GM12875 (cell line): Measurements from ENCODE around the gene ARHGAP27.
"Not testable (repeated sequence)": the region's sequence is repeated elsewhere in the genome, so short reads cannot be mapped to it uniquely, and the experiment has no call there.

Source experiments
- H3K4me3 ChIP-seq: one replicate; pipeline ENCODE4 v1.5.1; 2011; ENCODE audit warnings: low read depth, low read length, control low read depth
- TF ChIP-seq, protein P1 (sequence below): IDR thresholded peaks from 2 replicates; pipeline ENCODE4 v1.5.1; 2011; ENCODE audit warnings: low read depth, mild to moderate bottlenecking, control low read depth, inconsistent platforms, low read length, moderate library complexity, borderline replicate concordance; ENCODE audit not compliant: insufficient read depth

The ARHGAP27 gene

DNA sequence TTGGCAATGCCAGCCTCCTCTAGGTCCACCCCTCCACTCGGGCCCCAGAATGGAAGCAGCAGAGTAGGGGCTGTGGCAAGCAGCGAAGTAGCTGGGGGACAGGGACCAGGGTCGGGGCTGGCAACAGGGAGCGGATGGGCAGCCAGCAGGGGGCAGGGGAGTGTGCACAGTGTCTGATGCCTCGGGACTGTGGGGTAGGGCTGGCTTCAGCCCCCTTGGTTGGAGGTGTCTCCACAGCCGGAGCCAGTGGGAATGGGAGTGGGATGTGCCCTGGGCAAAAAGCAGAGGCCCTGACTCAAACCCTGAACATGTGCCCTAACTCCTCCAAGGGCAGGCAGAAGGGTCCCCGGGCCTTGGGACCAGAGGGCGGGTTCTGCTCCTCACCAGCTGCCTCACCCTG lies 18.5 kb upstream of the ARHGAP27 start:
- no peak overlapping the region for H3K4me3 ChIP-seq
- TF ChIP-seq, protein P1, sequence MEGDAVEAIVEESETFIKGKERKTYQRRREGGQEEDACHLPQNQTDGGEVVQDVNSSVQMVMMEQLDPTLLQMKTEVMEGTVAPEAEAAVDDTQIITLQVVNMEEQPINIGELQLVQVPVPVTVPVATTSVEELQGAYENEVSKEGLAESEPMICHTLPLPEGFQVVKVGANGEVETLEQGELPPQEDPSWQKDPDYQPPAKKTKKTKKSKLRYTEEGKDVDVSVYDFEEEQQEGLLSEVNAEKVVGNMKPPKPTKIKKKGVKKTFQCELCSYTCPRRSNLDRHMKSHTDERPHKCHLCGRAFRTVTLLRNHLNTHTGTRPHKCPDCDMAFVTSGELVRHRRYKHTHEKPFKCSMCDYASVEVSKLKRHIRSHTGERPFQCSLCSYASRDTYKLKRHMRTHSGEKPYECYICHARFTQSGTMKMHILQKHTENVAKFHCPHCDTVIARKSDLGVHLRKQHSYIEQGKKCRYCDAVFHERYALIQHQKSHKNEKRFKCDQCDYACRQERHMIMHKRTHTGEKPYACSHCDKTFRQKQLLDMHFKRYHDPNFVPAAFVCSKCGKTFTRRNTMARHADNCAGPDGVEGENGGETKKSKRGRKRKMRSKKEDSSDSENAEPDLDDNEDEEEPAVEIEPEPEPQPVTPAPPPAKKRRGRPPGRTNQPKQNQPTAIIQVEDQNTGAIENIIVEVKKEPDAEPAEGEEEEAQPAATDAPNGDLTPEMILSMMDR, result 0 out of 2 replicates have a peak, but pooled peaks have one; percentile 21

DNA sequence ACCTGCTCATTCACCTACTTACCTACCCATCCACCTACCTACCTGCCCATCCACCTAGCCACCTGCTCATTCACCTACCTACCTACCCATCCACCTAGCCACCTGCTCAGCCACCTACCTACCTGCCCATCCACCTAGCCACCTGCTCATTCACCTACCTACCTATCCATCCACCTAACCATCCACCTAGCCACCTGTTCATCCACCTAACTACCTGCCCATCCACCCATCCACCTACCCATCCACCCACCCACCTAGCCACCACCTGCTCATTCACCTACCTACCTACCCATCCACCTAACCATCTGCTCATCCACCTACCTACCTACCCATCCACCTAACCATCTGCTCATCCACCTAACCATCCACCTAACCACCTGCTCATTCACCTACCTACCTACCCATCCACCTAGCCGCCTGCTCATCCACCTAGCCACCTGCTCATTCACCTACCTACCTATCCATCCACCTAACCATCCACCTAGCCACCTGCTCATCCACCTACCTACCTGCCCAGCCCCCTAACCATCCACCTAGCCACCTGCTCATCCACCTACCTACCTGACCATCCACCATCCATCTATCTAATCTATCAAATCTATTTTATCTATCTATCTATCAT lies 17.1 kb upstream of the ARHGAP27 start:
- H3K4me3 ChIP-seq, result not testable (repeated sequence)

DNA sequence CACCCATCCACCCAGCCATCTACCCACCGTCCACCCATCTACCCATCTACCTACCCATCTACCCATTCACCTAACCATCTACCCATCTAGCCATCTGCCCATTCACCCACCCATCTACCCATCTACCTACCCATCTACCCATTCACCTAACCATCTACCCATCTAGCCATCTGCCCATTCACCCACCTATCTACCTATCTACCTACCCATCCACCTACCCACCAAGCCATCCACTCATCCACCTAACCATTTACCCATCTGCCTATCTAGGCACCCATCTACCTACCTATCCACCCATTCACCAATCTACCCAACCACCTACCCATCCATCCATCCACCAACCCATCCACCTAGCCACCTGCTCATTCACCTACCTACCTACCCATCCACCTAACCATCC lies 16.6 kb upstream of the ARHGAP27 start:
- H3K4me3 ChIP-seq, result not testable (repeated sequence)

DNA sequence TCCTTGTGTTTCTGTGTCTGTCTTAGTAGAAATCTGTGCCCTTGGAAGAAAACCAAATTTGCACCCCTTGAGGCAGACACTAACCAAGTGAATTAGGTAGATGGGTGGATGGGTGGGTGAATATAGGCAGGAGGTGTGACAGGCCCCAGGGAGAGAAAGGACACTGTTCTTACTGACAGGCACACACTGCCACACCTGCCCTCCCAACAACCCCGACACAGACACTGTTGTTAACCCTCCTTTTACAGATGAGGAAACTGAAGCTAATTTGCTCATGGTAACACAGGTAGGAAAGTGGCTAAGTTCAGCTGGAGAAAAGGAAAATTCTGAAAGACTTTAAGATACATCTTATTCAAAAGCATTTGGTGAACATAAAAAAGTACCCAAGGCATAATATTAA lies 15.8 kb upstream of the ARHGAP27 start:
- not testable (repeated sequence) for H3K4me3 ChIP-seq

DNA sequence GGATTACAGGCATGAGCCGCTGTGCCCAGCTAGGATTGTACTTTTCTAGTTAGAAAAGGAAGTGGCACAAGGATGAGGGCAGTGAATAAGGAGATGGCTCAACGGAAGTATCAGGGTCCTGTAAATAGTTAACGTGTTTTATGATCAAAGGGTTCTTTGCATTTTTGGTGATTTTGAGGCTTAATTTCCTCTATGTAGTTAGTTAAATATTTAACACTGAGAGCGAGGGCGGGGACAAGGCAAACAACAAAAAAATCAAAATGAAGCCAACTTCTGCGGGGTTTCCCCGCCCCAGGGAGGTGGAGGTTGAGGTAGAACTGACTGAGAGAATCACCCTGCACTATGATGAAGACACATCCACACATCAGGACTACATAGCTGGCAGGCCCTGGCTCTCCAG lies 15.4 kb upstream of the ARHGAP27 start:
- not testable (repeated sequence) for H3K4me3 ChIP-seq

- H3K4me3 ChIP-seq, result not testable (repeated sequence)
These were observed 15.0 kb upstream of the ARHGAP27 start for GRCh38 chr17:45447650-45448049.

DNA sequence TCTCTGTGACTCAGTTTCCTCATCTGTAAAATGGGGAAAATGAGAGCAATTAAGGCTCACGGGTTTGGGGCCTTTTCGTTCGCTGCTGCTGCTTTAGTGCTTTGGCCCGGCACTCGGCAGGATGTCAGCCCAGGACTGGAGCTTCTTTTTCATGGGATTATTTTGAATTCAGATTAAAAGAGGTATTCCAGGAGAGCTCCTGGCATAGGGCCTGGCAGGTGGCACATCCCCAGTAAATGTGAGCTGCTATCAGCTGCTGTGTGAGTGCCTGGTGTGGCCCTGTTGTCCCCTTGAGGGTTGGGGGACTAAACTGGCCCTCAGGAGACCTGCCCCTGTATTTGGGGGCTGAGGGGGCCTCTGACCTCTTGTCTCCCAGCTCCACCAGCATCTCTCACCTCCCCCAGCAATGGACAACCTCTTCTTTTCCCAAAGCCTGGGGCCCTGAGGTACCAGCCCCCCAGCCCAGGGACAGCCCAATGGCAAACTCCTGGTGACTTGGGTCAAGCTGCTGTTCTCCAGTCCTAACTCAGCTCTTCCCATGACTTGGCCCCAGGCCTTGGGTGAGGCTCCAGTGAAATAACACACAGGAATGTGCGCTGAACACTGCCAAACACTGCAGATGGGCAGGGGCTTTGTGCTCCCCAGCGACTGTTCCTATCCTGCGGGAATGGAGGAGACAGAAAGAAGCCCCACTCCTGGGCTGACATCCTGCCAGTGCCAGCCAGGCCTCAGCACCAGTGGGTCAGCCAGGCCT lies 14.4 kb upstream of the ARHGAP27 start:
- not testable (repeated sequence) for H3K4me3 ChIP-seq

GRCh38 chr17:45445901-45446743 lies 13.5 kb upstream of the ARHGAP27 start:
- not testable (repeated sequence) for H3K4me3 ChIP-seq

DNA sequence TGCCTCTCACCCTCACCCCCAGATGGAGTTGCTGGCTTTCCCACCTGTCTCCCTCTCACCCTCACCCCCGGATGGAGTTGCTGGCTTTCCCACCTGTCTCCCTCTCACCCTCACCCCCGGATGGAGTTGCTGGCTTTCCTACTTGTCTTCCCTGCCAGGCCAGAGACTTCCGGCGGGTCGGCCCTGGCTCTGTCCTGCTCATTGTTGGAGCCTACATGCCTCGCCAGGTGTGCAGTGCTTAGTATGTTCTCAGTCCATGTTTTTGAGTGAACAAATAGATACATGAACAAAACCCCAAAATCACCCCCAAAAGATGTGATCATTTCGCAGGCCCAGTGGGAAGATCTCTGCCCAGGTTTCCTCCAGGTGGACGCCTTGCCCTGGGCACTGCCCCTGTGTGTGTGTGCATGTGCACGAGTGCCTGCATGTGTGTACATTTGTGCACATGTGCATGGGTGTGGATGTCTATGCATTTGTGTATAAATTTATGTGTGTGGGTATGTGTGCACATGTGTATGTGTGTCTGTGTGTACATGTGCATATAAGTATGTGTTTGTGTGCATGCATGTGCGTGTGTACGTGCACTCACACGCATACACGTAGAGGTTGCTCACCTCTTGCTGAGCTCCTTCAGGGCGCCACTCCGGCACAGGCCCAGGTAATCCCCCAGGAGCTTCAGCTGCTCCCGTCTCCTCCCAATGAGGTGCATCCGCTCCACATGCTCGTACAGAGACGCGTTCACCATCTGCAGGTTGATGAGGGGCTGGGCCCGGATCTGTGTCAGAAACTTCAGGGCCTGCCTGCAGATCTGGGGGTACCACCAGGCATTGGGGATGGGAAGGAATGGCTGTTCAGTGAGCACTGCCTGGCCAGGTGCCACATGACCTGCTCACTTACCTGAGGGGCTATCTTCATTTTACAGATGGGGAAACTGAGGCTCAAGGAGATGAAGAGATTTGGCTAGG lies 12.5 kb upstream of the ARHGAP27 start:
- H3K4me3 ChIP-seq, result not testable (repeated sequence)

GRCh38 chr17:45444301-45444700 lies 11.6 kb upstream of the ARHGAP27 start:
- H3K4me3 ChIP-seq, result not testable (repeated sequence)

- H3K4me3 ChIP-seq, result not testable (repeated sequence)
These were observed 10.9 kb upstream of the ARHGAP27 start for GRCh38 chr17:45443371-45444260.
